Mesenteric fat pad (tissue), 1 donor: Measurements from ENCODE around the gene HPDL. TPM values are rescaled to one million over a fixed set of nuclear protein-coding genes. Genes with fewer than 3 reads are reported as not detected.
"Not testable (repeated sequence)": the region's sequence is repeated elsewhere in the genome, so short reads cannot be mapped to it uniquely, and the experiment has no call there.

Experiments used
- DNase-seq: peaks from one replicate; pipeline ENCODE4 v3.0.0-alpha.2; 2020; ENCODE audit warnings: low spot score
- long read RNA-seq: library from polyadenylated mRNA; unstranded; transcript quantifications from one replicate; pipeline ENCODE4 v2.0.0, GENCODE V29; 2020
- total RNA-seq: library from RNA; stranded (reverse); fragmentation: NEBNext Ultra II Directional; extraction: Animal tissue kit (Norgen Biotek cat#: 25700); gene quantifications from one replicate; pipeline ENCODE4 v1.2.1, GENCODE V29; 2021
- donor health status: DM: yes; HTN: yes; CAD: no.

The HPDL gene
- 1.00 TPM for total RNA-seq
- long read RNA-seq, transcript HPDL-201 (1 exons, 1,629 nt) = major isoform, 5 of 5 reads
- long read RNA-seq, partial matches to known transcripts = 0 of 5 reads
- long read RNA-seq, other reads (novel, unspliced or antisense) = 0 of 5 reads

DNA sequence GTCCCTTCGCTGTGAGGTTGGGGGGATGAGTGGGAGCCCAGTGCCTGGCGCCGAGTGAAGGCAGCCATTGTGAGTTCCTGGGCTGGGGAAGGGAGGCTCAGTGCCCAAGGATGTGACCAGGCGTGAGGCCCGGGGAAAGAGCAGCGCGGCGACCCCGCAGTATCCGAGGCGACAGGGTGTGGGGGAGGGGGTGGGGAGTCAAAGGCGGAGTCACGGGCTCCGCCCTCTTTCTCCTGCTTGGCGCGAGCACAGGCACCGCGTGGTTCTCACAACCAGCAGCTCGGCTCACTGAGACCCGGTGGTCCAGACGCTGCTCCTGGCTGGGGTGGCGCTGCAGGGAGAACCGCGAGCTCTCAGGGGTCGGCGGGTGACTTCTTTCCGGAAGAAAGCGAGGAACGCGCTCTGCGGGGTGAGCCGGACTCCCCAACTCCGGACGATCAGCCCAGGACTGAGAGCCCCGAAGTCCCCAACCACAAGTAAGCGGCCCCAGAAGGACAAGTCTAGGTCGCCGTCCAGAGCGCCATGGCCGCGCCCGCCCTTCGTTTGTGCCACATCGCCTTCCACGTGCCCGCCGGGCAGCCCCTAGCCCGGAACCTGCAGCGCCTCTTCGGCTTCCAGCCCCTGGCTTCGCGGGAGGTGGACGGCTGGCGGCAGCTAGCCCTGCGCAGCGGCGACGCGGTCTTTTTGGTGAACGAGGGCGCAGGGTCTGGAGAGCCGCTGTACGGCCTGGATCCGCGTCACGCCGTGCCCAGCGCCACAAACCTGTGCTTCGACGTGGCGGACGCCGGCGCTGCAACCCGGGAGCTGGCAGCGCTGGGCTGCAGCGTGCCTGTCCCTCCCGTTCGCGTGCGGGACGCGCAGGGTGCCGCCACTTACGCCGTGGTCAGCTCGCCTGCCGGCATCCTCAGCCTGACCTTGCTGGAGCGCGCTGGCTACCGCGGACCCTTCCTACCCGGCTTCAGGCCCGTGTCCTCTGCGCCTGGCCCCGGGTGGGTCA, at the start of gene HPDL:
Gene HPDL, plus strand, starts transcription at position 269 of the 997 bp plus-strand sequence. Its CDS starts 254 bp downstream, at position 523.
- peak; percentile 90 for DNase-seq

DNA sequence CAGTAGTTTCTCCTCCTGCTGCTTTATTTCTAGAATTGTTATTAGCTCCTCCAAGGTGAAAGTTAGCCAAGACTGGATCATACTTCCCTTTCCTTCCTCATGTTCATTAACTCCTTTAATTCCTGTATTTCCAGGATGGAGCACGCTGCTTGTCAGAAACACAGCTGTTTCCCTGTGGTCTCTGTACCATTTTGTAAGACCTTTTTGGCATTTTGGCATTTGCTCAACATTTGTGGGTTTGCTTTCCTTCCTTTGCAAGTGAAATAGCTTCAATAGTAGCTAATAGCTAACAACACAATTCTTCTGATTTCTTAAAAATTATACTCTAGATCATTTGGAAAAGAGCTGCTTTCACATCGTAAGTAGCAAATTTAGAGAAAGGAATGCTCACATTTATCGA, 44.3 kb upstream of the HPDL start:
- no peak for DNase-seq

DNA sequence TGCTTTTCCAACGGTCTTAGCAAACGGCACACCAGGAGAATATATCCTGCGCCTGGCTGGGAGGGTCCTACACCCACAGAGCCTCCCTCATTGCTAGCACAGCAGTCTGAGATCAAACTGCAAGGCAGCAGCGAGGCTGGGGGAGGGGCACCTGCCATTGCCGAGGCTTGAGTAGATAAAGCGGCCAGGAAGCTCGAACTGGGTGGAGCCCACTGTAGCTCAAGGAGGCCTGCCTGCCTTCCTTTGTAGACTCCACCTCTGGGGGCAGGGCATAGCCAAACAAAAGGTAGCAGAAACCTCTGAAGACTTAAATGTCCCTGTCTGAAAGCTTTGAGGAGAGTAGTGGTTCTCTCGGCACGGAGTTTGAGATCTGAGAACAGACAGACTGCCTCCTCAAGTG, 41.8 kb upstream of the HPDL start:
- not testable (repeated sequence) for DNase-seq

DNA sequence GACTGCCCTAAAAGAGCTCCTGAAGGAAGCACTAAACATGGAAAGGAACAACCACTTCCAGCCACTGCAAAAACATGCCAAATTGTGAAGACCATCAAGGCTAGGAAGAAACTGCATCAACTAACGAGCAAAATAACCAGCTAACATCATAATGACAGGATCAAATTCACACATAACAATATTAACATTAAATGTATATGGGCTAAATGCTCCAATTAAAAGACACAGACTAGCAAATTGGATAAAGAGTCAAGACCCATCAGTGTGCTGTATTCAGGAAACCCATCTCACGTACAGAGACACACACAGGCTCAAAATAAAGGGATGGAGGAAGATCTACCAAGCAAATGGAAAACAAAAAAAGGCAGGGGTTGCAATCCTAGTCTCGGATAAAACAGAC, 40.2 kb upstream of the HPDL start:
- DNase-seq = not testable (repeated sequence)

DNA sequence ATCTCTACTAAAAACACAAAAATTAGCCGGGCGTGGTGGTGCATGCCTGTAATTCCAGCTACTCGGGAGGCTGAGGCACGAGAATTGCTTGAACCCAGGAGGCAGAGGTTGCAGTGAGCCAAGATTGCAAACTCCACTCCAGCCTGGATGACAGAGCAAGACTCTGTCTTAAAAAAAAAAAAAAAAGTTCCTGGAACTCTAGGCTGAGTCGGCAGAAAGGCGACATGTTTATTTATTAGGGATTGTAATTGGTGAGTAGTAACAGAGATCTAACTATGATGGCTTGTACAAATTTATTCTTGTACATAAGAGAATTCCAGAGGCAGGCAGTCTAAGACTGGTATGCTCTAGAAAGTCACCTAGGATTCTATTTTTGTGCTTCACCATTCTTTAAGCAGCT, 35.7 kb upstream of the HPDL start:
- DNase-seq = not testable (repeated sequence)

DNA sequence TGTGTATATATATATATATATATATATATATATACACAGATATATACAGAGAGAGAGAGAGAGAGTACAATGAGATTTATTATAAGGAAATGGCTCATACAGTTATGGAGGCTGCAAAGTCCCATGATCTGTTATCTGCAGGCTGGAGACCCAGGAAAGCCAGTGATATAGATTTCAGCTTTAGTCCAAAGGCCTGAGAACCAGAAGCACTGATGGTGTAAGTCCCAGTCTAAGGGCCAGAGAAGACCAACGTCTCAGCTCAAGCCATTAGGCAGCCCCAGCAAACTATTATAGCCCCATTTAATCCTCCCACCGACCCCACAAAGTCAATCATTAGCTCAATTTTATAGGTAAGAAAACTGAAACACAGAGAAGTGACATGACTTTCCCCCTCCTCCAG, 35.0 kb upstream of the HPDL start:
- no peak for DNase-seq

DNA sequence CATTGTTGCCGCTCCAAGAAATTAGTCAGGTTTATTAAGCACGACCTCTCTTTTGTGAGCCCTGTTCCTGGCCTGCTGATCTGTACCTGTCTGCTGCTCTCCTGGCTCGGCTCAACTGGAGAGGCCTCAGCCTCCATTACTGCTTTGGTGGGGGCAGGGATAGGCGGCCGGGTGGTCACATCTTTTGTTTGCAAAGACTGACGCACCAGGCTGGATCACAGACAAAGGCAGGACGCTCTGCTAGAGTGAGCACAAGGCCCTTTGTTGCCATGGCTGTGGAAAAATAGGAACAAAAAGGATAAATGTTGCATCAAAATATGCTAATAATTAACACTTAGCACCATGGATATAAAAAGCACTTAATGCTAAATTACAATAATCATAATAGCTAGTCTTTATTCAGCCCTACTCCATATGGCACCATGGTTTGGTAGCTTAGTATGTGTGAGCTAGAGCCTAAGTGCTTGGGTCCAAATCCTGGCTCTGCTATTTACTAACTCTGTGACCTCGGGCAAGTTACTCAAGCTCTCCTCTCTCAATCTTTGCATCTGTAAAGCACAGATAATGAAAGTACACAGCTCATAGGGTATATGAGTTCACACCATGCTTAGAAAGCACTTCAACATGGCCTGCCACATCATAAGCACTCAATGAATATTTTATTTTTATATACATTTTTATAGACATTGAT, 28.9 kb upstream of the HPDL start:
- DNase-seq = peak; percentile 35

DNA sequence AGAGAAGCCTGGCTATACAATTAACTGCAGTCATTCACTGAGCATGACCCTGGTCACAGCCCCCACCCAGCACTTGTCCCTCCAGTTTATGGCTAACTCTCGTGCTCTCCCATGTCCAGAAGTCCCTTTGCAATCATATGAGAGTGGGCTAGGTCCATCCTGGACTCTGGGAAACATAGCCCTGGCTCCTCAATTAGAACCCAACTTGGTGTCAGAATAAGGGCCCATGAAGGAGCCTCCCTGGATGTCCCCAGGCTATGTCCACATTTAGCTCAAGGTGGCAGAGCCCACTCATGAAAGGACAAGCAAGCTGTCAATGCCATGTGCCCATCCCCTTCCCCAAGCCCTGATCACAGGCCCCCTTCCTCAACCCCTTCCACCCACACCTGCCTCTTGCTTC, 27.4 kb upstream of the HPDL start:
- DNase-seq = peak; percentile 59

DNA sequence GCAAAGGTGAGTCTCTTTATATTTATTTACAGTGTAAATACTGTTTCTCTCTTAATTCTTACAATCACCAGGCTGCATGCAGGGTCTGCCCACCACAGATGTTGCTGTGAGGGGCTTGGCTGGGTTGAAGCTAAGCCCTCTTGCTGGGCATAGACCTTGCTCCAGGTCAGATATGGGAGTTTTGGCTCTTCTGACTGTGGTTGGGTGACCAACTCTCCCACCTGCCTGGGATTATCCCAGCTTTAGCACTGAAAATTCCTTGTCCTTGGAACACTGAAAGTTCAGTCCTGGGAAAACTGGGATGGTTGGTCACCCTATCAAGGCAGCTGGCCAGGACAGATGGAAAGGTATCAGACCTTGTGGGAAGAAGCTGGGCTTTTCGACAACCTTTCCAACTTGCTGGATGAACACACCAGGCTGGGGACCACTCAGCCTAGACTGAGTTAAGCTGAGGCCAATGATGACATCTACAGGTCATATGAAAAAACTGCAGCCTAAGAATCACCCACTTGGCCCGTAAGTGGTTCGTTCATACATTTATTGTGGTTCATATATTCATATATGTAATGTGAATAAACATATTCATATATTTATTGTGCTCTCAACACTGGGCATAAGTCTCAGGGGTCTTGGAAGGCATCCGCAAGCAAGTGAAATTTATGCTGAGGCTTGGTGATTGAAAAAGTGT, 26.6 kb upstream of the HPDL start:
- DNase-seq = peak; percentile 47

DNA sequence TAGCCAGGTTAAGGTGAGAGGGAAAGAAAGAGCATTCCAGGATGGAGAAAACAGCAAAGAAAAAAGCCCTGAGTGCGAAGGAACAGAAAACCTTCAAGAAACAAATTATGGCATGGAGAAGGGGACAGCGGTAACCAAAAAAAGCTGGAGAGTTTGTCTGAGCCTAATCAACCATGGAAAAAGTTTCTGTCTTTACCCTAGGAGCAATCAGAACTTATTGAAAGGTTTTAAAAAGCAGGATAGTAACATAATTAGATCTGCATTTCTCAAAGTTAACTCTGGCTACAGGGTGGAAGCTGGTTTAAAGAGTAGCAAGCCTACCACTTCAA, 26.1 kb upstream of the HPDL start:
- DNase-seq = no peak

DNA sequence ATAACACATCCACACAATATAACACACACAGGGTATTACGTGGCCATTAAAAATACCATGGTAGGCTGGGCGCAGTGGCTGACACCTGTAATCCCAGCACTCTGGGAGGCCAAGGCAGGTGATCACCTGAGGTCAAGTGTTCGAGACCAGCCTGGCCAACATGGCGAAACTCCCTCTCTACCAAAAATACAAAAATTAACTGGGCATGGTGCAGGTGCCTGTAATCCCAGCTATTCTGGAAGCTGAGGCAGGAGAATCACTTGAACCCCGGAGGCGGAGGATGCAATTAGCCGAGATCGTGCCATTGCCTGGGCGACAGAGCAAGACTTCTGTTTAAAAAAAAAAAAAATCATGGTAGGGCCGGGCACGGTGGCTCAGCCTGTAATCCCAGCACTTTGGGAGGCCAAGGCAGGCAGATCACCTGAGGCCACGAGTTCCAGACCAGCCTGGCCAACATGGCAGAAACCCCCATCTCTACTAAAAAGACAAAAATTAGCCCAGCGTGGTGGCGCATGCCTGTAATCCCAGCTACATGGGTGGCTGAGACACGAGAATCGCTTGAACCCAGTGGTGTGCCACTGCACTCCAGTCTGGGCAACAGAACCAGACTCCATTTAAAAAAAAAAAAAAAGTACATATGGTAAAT, 24.1 kb upstream of the HPDL start:
- DNase-seq = peak; percentile 33

DNA sequence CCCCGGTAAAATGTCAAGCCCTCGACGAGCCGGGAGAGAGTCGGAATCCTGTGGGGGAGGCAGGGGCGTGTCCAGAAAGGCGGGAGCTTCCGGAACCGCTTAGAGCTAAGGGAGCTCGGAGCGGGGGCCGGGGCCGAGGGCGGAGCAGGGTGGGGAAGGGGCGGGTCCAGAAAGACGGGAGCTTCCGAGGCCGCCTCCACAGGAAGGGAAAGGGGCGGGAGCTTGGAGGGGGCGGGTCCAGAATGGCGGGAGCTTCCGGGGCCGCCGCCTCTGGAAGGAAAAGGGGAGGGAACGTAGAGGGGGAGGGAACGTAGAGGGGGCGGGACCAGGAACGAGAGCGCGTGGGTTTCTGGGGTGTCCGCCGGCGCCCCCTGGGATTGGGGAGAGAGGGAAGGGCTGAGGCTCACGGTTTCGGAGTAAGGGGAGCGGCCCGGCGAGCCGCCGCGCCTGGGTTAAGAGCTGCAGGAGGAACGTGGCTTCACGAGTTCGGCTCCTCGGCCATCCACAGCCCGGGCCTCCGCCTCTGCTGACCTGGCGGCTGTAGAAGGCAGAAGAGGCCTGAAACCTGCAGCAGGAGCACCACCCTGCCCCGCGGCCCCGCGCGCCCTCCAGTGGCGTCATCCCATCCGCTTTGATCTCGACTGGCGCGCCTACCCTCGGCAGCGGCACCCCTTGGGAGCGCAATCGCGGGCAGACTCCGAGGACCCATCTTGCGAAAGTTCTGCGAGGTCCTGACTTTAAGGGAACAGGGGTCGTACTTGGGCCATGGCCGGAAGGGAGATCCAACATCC, 23.0 kb upstream of the HPDL start:
- peak; percentile 99 for DNase-seq

DNA sequence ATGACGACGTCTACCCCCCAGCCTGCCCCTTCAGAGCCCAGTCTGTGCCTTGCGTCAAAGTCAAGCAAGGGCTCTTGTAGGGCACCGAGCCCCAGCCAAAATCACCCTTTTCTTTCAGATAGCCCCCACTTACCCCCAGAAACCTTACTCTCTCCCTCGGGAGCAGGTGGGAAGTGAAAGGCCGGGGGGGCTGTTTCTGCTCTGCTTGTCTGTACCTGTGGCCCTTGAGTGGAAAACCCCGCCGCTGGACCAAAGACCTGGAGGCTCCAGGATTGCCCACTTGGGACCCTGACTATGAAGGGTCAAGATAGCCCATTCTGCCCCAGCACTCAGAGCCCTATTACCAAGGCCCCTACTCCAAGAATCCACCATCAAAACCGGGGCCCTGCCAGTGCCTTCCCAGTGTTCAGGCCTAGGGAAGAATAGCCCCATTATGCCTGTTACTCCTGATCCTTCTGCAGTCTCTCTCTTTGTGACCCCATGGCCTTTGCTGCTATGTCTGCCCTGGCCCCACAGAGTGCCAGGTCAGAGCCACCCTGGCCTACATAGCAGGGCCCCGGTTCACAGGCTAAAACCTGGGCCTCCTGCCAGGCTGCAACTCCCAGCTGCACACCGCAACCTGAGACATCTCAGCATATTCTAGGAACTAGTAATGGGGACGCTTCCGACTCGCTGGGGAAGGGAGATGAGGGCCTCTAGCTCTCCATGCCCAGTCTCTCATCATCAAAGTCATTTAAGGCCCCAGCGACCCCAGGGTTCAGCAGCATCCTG, 22.2 kb upstream of the HPDL start:
- DNase-seq = peak; percentile 87

DNA sequence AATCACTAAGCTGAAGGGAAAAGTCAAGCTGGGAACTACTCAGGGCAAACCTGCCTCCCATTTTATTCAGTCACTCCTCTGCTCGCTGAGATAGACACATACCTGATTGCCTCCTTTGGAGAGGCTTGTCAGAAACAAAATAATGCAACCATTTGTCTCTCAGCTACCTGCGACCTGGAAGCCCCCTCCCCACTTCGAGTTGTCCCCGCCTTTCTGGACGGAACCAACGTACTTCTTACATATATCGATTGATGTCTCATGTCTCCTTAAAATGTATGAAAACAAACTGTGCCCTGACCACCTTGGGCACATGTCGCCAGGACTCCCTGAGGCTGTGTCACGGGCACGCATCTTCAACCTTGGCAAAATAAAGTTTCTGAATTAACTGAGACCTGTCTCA, 21.5 kb upstream of the HPDL start:
- peak; percentile 55 for DNase-seq

DNA sequence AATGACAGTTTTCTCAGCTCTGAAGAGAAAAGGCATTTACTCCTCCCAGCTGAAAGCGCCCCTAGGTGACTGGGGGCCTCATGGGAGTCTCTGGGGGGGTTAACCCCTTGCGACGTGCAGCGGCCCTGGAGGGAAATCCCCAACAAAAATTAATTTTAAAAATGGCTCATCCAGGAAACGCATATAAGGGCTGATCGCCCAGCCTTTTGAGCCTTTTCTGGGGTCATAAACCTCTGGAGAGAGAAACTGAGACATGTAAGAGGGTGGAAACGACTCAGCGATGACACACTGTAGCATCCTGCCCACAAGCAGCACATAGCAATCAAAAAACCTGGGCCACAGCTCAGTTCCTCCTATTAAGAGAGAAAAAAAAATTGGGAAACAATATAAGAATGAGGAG, 20.4 kb upstream of the HPDL start:
- DNase-seq = peak; percentile 18

DNA sequence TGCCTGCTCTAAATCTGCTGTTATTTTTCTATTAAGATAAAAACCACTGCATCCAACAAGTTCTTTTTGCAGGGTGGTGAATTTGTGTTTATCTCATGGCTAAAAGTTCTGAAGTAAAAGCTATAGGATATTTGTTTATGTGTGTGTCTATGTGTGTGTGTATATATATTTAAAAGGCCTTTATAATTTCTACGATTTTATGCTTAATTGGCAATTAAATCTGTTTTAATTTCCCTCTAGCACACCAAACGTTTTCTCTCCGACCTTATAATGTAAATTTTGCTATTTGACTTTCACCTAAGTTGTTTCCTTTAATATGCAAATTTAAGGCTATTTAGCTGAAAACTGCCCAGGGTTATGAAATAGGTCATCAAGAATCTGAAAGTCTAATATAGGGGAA, 19.8 kb upstream of the HPDL start:
- no peak for DNase-seq

DNA sequence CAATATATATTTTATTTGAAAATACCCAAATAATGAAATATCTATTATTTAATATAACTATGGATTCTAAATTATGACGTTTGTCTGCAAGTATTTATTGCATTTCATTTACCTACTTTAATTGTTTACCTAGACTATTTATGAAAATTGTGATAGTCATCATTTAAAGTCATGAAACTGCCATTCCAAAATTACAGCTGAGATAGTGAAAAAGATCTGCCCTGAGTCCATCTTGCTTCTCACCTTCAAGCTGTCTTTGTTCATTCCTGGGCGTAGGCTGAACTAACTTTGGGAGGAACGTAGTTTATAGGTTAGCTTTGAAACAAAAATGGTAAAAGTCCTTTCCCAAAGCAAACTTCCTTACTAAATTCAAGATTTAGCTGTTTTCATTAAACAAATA, 12.4 kb upstream of the HPDL start:
- DNase-seq = no peak

DNA sequence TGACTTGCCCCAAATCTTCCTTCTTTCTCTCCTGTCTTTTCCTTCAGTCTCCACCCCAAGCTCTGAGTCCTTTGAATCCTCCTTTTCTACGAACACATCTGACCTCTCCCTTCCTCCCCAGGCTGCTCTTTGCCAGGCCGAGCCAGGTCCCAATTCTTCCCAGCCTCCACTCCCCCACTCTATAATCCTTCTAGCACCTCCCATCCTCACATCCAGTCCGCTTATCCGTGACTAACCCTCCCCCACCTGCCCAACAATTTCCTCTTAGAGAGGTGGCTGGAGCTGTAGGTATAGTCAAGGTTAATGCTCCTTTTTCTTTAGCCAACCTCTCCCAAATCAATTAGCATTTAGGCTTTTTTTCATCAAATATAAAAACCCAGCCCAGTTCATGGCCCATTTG, 9.5 kb upstream of the HPDL start:
- peak; percentile 37 for DNase-seq

DNA sequence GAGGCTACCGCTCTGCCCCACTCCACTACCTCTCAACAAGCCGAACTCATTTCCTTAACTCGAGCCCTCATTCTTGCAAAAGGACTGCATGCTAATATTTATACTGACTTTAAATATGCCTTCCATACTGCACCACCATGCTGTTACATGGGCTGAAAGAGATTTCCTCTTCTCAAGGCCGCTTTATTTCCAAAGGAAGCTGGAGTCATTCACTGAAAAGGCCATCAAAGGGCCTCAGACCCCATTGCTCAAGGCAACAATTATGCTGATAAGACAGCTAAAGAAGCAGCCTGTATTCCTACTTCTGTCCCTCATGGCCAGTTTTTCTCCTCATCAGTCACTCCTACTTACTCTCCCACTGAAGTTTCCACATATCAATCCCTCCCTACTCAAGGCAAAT, 6.9 kb upstream of the HPDL start:
- DNase-seq = no peak

DNA sequence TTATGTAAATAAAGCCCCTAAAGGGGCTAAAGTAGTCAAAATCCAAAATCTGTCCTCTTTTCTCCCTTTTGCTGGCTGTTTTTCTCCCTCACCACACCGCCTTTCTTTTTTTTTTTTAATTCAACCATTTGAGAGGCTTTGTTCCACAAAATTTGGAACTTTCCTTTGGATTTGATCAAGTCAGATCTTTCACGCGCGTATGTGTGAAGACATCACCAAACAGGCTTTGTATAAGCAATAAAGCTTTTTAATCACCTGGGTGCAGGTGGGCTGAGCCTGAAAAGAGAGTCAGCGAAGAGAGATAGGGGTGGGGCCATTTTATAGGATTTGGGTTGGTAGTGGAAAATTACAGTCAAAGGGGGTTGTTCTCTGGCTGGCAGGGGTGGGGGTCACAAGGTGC, 5.3 kb upstream of the HPDL start:
- no peak for DNase-seq
